DMS 273 (cell line): ENCODE results near the gene FHL2.

Source experiments
- DNase-seq: peaks from one replicate; lab custom pipeline; 2025; ENCODE audit not compliant: unreplicated experiment; lab: John Stamatoyannopoulos, UW

Gene FHL2, protein sequence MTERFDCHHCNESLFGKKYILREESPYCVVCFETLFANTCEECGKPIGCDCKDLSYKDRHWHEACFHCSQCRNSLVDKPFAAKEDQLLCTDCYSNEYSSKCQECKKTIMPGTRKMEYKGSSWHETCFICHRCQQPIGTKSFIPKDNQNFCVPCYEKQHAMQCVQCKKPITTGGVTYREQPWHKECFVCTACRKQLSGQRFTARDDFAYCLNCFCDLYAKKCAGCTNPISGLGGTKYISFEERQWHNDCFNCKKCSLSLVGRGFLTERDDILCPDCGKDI

GRCh38 chr2:105398336-105399206 is at the start of gene FHL2:
Gene FHL2, minus strand, starts transcription at chr2:105399051. Its CDS starts 12,535 bp downstream, at chr2:105386516.
- peak; percentile 93 for DNase-seq

GRCh38 chr2:105447476-105447875 is 48.6 kb upstream of the FHL2 start:
- DNase-seq: no peak

DNA sequence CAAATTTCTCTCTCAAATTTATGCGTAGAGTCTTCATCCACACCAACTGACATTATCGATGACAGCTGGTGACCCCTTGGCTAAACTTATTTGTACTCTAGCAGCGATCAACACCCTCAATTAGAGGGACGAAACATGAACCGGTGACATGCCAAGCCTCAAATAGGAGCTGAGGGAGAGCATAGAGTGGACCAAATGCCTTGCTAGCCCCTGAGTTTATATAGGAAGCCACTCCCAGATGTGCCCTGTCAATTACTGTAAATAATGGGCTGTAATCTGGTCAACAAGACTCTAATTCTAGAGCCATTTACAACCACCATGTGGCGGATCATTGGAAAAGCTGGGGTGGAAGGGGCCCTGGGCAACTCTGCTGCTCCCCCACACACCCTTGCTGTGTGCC is 47.6 kb upstream of the FHL2 start:
- DNase-seq: peak; percentile 25

GRCh38 chr2:105445976-105446375 is 47.1 kb upstream of the FHL2 start:
- no peak for DNase-seq

- DNase-seq: no peak
These were observed 46.6 kb upstream of the FHL2 start for GRCh38 chr2:105445498-105445897.

GRCh38 chr2:105443617-105444598 is 45.1 kb upstream of the FHL2 start:
- DNase-seq: no peak

DNA sequence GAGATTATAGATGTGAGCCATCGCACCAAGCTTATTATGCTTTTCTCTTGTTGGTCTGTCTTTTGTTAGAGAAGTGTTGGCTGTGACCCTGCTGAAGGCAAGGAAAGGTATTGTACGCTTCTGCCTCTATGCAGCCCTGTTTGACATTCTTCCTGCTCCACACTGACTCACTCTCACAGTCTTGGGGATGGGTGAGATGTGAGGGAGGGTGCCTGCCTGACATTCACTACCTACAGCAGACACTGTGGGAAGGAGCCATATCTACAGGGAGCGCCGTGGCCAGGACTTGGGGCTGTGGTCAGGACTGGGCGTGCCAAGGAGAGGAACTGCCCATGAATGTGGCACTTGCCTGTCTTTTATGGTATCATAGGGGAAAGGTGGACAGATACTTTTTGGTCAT is 43.9 kb upstream of the FHL2 start:
- DNase-seq: no peak

- no peak for DNase-seq
These were observed 43.2 kb upstream of the FHL2 start for GRCh38 chr2:105442056-105442455.

DNA sequence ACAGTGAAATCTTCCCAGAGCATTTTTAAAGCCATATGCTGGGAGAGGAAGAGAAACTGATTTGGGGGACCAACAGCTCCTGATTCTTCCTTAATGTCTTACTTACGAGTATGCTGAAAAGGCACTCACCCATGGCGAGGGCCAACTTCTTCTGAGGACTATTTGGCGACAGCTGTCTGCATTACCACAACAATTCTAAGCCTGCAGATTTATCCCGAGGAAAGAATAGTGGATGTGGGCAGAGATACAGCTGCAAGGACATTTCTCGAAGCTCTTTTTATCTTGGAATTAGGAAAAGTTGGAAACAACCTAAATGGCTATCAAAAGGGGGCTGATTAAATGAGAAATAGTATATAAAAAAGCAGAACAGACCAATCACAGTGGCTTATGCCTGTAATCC is 40.3 kb upstream of the FHL2 start:
- peak; percentile 47 for DNase-seq

DNA sequence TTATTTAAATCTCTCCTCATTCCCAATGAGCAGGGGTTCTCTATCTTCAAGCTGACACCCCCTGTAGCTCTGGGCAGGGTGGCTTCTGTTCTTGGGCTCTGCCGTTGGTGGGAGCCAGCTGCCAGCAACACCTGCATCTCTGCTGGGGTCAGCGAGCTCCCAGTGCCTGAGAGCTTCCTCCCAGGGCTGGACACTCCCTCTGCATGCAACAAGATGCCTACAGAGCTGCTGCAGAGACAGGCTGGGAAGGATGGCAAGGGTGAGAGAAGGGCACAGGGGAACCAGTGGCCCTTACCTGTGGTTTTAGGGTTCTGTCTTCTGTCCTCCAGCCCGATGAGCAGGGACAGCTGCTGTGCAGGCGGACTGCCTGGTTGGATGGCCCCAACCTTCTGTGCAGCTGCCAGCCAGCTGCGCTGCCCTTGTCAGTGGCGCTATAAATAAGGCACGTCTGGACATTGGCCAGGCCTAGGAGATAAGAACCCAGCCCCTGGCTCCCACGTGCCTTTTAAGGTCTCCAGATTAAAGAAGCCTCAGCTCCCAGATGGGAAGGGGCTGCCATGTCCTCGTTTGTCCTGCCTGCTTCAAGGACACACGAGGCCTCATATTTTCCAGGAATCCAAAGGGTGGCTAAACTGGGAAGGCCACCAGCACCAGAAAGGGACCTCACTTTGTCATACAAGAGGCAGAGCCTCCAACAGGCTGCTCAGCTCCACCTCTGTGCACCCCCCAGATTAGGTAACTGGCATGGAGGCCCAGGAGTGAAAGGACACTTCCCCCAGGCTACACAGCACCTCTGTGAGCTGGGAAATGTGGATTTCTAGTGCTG is 39.5 kb upstream of the FHL2 start:
- DNase-seq: peak; percentile 92

DNA sequence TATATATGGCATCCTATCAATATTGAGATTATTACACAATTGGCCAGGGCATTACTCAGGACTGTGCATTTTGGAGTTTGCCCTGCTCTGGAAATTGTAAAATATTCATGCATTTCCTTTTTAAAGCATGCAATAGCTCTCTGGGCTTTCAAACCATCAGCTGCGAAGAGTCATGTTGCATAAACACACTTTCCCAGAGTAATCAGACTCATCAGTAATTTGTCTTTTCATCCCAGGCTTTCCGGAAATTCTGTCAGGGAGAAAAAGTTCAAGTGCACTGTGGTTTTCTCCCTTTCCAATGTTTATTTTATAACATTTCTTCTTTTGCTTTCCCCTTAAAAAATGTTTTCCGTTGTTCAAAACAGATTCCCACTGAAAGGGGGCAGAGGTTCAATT is 38.9 kb upstream of the FHL2 start:
- DNase-seq: peak; percentile 64

- DNase-seq: no peak
These were observed 33.9 kb upstream of the FHL2 start for GRCh38 chr2:105432749-105433148.

- DNase-seq: peak; percentile 53
These were observed 33.2 kb upstream of the FHL2 start for GRCh38 chr2:105432044-105432399.

GRCh38 chr2:105431367-105432043 is 32.7 kb upstream of the FHL2 start:
- DNase-seq: peak; percentile 53

- DNase-seq: no peak
These were observed 29.7 kb upstream of the FHL2 start for GRCh38 chr2:105428387-105429018.

DNA sequence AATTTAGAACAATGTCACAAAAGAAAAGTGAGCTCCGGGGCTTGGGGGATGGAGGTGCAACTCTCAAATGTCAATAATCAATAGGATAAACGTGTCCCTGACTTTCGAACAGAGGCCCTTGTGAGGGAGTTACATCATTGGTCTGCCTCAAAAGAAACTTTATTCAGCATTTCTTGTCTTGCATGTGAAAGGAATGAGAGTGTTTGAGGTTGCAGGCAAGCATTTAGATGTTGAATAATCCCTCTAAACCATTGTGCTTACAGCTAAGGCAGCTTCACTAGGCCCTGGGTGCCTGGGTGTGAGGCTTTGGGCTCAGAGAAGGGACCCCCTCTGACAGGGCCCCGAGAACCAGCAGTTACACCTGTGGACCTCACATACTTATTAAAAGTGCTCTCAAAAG is 28.6 kb upstream of the FHL2 start:
- DNase-seq: no peak

DNA sequence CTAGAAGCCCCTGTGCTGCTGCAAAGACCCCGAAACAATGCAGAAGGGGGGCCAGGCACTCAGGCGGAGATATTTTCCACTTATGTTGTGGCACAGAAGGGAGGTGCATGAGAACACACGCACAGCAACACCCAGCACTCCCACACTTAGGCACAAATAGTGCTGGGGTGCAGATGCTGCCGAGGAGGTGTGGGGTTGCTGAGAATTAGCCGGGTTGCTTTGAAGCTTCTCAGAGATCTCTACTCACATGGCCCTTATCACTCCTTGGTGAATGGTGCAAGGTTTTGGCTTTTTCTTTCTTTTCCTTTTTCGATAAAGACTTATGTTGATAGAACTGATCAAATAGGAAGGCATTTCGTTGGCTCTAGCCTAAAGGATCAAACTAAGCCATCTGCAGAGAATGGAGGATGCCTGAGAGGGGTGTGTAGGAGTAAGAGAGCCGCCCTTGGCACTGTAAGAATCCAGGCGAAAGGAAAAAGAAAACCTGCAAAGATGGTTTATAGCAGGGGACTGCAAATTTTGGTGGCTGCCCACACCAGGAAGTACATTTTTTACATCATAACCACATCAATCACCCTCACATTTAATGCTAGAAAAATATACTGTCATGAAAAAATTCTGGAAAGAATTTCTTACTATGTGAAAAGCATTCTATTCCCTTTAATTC is 27.9 kb upstream of the FHL2 start:
- no peak for DNase-seq

DNA sequence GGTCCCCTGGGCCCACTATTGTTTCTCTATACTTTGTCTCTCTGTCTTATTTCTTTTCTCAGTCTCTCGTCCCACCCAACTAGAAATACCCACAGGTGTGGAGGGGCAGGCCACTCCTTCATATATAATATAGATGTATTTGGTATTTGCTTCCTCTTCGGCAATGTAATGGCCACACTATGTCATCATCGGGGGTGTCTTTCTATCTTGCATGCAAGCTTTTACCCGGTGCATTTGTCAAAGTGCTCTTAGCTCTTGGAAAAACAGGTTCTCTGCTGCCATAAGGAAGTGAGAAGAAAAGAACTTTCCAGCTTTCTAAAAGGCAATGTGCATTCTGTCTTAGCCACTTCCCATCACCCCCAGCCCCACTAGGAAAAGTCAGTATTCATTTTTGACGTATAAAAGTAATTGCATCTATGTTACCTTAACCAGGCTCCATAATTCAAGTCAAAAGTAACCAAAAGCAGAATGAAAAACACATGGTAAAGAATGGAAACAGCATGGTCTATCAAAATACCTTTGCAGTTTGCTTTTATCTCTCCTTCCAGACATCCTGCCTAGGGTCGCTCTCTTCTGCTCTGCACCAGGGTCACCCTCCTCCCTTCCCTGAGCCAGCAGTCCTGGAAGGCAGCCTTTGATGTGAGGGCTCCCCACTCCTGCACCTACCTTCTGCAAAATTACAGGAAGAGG is 27.2 kb upstream of the FHL2 start:
- no peak for DNase-seq
